Measurements from ENCODE around the gene ENTHD1.

ENTHD1 gene

DNA sequence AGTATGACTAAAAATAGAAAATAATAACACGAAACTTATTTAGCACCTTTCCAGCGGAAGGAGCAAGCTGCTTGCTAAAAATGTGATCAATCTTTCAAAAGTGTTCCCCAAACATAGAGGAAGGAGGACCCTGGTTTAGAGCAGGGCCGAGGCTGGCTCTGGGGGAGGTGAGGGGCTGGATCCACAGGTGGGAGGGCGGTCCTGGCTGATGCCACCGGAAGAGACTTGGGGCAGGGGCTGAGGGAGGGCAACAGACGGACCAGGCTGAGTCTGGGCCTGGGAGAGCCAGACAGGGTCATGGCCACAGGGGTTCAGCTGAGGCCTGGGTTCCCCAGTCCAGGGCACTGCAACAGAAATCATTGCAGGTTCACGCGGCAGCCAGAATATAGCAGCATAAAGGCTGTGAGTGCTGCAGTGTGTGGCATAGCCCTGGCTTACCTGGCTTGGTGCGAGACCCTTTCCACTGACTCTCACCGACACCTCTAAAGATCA, 179.7 kb downstream of the ENTHD1 start:
- TF ChIP-seq, protein P1, sequence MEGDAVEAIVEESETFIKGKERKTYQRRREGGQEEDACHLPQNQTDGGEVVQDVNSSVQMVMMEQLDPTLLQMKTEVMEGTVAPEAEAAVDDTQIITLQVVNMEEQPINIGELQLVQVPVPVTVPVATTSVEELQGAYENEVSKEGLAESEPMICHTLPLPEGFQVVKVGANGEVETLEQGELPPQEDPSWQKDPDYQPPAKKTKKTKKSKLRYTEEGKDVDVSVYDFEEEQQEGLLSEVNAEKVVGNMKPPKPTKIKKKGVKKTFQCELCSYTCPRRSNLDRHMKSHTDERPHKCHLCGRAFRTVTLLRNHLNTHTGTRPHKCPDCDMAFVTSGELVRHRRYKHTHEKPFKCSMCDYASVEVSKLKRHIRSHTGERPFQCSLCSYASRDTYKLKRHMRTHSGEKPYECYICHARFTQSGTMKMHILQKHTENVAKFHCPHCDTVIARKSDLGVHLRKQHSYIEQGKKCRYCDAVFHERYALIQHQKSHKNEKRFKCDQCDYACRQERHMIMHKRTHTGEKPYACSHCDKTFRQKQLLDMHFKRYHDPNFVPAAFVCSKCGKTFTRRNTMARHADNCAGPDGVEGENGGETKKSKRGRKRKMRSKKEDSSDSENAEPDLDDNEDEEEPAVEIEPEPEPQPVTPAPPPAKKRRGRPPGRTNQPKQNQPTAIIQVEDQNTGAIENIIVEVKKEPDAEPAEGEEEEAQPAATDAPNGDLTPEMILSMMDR (IDR thresholded peaks at IDR 0.05; ENCODE audit: low read depth, low read length), result no peak
- no peak for DNase-seq (ENCODE audit: extremely low read depth, low read depth)

DNA sequence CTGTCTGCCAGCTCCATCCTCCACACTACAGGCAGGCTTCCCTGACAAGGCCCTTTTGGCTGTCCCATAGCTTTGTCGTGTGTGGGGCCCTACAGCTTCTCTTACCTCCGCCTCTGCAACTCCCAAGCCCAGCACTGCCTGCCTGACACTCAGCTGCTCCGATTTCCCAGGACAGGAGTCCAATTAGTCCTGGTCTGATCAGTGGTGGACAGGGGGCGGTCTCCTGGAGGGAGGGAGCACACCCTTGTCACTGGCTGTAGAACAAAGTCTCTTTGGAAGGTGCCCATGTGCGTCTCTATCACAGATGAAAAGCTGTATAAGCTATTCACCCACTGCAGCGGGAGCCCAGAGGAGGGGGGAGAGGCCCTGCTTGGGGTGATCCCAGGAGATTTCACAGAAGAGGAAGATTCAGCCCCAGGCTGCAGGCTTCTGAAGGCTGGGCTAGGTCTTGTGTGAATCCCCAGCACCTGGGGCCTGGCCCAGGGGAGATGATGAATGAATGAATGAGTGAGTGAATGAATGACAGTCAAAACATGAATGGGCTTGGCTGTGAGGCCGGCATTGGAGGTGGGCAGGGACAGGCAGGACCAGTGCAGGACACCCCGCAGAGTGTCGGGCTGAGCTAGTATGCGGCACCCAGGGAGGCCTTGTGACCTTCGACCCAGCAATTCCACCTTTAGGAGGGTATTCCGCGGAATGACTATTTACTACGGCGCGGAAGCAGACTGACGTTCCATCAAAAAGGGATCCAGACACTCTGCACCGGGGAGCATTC, 180.6 kb downstream of the ENTHD1 start:
- TF ChIP-seq, protein P1 (IDR thresholded peaks at IDR 0.05; ENCODE audit: low read depth, low read length), result no peak
- no peak for DNase-seq (ENCODE audit: extremely low read depth, low read depth)

DNA sequence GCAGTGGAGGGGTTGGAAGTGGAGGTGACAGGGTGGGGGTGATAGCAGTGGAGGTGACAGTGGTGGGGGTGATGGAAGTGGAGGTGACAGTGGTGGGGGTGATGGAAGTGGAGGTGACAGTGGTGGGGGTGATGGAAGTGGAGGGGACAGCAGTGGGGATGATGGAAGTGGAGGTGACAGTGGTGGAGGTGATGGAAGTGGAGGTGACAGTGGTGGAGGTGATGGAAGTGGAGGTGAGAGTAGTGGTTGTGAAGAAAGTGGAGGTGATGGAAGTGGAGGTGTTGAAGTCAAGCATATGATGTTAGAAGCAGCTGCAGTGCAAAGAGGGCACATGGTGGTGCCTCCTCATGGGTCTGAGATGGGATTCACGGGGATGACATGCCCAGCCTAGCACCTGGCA, 181.5 kb downstream of the ENTHD1 start:
- DNase-seq (ENCODE audit: extremely low read depth, low read depth), result no peak
- TF ChIP-seq, protein P1 (IDR thresholded peaks at IDR 0.05; ENCODE audit: low read depth, low read length), result no peak

DNA sequence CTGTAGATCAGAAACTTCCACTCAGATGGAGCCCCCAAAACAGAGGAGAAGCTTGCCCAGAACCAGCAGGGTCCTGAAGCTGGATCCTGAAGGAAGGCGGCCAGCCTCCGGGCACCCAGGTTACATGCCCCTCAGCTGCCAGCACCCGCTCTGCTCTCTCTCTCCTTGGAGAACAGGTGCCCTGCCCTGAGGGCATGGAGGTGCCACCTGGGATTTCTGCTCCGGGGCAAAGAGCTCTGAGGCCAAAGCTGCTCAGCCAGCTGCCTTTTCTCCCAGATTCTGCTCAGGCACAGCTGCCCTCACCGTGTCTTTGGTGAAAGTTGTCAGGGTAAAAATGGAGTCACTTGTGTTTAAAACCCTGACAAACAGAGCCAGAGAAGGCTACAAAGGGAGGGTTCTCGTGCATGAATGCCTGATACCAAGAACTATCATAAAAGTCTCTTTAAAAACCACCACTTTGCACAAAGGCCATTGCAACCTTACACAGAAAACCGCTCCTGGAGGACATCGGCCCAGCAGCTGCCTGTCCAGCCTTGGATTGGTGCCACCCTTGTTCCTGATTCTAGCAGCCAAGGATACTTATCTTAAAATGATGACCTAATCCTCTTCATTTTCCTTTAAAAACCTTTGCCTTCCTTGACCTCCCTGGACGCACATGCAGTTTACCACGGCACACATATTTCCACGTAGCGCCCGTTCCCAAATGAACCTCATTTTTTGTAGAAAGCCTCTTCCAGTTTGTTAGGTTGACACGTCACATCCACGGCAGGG, 183.0 kb downstream of the ENTHD1 start:
- DNase-seq (ENCODE audit: extremely low read depth, low read depth), result no peak
- TF ChIP-seq, protein P1 (IDR thresholded peaks at IDR 0.05; ENCODE audit: low read depth, low read length), result no peak

DNA sequence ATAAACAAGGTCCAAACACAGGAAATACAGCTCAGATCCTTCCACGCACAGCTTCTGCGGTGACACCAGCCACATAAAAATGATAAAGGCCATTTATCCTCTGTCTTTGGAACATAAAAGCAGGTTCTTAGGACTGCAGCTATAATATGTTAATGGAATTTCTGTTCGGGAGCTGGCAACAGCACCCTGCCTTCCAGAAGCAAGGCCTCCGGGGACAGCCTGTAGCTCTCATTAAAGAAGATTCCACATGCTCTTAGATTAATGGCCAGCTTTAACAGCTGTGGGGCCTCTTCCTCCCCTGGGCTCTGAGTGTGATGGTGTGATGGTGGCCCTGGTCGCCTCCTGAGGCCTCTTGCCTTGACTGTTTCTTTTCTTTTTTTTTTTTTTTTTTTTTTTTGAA, 185.7 kb downstream of the ENTHD1 start:
- TF ChIP-seq, protein P1 (IDR thresholded peaks at IDR 0.05; ENCODE audit: low read depth, low read length), result no peak
- no peak for DNase-seq (ENCODE audit: extremely low read depth, low read depth)

DNA sequence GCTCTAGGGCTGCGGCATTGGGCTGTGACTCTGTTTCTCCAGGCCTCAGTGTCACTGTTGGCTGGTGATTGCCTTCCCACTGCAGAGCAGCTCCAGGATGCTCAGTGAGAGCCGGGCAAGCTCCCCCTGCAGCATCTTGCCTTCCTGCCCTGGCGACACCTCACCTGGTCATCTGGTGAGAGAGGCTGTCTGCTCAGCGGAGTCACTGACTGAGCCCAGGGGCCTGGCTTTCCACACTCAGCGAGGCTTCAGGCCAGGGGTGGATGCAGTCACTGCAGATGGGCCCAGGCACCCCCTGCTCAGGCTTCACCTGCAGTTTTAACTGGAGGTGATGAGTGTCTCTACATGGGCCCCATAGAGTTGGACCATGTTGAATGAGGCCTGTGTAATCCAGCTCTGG, 186.2 kb downstream of the ENTHD1 start:
- TF ChIP-seq, protein P1 (IDR thresholded peaks at IDR 0.05; ENCODE audit: low read depth, low read length), result no peak
- no peak for DNase-seq (ENCODE audit: extremely low read depth, low read depth)

Measured in AG09319 (cell line).